A172 (cell line): ENCODE data around the gene USP9Y. TPM values are rescaled to one million over a fixed set of nuclear protein-coding genes. Genes with fewer than 3 reads are reported as not detected.
"Not testable (repeated sequence)": the region's sequence is repeated elsewhere in the genome, so short reads cannot be mapped to it uniquely, and the experiment has no call there.

ENCODE experiments used
- DNase-seq: peaks from one replicate; pipeline ENCODE4 v3.0.0-alpha.2; 2015; ENCODE audit warnings: low spot score
- total RNA-seq: library from RNA; depleted of rRNA; stranded (reverse); fragments of >200 nt; shearing (Covaris generic); gene quantifications from 2 replicates; pipeline ENCODE4 v1.2.3, GENCODE V29; 2014; rRNA removed

USP9Y gene
- total RNA-seq, result 15.0 and 18.0 TPM in 2 replicates

DNA sequence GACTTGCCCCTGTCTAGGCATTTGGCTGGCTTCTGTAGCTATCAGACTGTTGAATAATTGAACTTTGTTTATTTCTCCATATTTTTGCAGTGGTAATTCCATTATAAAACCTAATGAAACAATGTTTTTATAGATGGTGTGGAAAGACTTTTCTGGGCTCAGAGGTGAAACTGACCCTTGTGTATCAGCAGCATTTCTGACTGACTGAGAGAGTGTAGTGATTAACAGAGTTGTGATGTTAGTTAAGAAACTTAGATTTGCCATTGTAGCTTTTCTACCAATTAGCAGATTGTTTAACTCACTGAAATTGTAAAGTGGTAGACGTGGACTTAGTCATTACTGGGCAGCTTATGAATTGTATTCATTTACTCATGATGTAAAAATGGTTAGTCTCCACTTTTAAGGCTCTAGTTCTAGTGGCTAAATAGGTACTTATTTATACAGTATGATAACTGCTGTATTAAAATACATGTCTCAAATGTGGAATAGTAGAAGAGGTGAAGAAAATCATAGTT, at the start of gene USP9Y:
Gene USP9Y, plus strand, starts transcription at position 51 of the 515 bp plus-strand sequence. CDS start 8,217 bp downstream, outside the sequence.
- DNase-seq, result no peak

- peak; percentile 78 for DNase-seq
These were observed 49.4 kb upstream of the USP9Y start for GRCh38 chrY:12651621-12652036.

DNA sequence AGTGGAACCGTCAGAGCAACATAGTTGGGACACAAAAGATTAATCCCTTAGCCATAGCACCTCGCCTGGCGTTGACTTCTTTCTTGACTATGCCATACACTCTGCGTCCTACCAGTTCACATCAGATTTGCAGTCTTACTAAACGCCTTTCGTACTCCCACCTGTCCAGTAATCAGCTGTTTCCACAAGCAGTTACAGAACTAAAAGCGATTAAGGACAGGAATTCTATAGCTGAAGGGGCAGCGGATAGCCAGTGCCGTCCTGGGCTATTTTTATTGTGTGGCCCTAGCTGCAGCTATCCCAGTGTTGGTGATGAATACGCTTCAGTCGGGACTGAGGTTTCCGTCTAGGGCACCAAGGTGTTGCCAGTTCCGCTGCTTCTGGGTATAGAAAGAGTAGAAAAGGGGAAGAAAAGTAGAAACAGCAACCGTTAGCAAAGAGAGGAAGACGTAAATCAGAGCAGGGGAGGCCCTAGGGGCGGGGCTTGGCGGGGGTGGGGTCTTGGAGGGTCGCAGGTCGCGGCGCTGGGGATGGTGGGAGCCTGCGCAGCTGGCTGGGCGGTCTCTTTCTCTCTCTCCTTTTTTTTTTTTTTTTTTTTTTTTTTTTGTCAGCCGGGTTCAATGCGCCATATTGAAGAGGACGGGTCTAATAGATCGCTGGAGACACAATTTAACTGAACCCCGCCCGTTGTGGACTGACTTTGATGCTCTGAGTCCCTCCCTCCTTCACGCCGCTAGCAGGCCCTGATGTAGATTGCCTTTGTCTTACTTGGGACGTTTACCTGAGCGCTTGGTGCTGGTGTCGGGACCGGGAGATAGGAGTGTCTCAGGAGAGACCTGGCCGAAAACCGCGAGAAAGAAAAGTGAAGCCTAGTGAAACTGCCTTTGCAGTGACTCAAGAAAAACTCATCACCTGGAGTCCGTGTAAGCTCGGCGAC, 39.0 kb upstream of the USP9Y start:
- DNase-seq, result peak; percentile 54

GRCh38 chrY:12662745-12663591, 38.1 kb upstream of the USP9Y start:
- peak; percentile 50 for DNase-seq

DNA sequence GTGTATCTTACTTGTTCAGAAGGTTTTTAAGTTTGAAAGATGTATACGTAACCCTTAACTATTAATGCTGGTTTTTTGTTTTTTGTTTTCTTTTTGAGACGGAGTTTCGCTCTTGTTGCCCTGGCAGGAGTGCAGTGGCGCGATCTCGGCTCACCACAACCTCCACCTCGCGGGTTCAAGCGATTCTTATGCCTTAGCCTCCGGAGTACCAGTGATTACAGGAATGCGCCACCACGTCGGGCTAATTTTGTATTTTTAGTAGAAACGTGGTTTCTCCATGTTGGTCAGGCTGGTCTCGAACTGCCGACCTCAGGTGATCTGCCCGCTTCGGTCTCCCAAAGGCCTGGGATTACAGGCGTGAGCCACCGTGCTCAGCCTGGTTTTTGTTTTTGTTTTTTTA, 37.2 kb upstream of the USP9Y start:
- DNase-seq, result not testable (repeated sequence)

DNA sequence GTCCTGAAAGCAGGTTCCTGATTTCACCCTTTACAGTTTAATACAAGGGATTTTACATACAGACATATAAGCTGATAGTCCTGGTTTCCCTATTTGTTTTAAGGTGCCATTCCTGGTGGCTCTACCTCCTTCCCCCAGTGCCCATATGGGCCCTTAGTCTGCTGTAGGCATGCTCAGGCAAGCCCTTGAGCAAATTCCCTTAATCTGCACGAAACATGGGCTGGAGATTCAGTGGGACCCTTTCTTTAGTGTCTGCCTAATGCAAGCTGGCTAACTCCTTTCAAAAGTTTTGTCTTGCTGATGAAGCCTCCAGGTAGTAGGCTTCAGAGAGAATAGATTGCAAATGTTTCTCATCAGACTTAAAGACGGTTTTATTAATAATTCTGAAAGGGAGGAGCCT, 22.9 kb upstream of the USP9Y start:
- no peak for DNase-seq

DNA sequence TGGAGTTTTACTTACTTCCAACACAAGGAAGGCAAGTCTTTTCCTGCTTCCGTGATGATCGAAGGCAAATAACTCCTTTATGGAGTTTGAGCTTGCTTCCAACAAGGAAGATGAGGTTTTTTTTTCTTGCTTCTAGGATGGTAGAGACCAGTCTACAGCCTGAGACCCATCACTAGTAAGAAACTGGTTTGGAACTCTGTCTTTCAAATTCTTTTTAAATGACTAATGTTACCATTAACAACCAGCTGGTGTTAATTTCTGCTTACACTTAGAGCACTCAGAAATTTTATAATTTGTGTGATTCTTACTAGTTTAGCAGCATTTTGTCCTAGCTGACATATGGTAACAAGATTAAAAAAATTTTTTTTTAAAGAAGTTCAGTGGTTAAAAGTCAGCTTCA, 19.5 kb upstream of the USP9Y start:
- no peak for DNase-seq

DNA sequence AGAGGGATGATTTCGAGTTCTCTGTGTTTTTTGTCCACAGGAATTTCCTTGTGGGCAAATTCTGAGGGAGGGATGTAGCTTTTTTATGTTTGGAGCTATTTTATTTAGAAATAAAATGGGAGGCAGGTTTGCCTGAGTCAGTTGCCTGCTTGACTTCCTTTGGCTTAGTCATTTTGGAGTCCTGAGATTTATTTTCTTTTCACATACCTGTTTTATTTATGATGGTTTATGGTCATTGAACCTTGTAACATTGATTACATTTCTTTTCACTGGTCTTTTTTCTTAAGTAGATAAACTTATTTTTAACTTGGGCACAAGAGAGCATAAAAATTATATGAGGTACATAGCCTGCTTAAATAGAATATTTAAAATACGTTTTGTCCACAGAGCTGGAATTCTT, 12.7 kb upstream of the USP9Y start:
- no peak for DNase-seq

DNA sequence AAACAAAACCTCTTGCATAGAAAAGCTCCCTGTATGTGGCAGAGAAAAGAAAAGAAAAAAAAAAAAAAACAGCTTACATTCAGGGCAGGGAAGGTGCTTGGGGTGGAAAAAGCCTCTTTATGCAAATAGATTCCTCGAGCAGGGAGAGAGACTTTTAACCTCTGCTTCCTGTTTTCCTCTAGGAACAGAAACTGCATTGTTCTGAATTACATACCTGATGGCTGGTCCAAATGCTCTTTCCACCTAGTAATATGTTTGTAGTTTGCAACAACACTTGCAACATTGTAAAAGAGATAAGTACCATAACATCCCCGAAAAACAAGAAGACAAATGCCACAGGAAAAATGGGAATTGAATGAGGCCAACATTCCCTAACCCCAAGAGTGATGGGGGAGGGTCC, 944 bp upstream of the USP9Y start:
- DNase-seq, result no peak

GRCh38 chrY:12702174-12702573, 1.1 kb downstream of the USP9Y start:
- DNase-seq, result peak; percentile 38

DNA sequence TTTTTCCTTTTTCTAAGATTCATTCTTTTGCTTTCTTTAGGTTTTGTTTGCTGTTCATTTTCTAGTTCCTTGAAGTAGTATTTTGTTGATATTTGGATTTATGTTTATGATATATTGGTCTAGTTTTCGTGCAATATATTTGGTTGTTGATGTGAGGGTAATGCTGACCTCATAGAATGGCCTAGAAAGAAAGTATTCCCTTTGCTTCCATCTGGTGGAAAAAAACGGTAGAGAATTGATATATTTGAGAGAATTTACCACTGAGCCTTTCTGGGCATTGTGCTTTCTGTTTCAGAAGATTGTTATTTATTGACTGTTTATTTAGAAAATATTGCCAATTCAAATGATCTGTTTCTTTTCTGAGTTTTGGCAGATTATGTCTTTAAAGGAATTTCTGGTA, 9.4 kb downstream of the USP9Y start:
- no peak for DNase-seq

- no peak for DNase-seq
These were observed 14.3 kb downstream of the USP9Y start for GRCh38 chrY:12715376-12715775.

DNA sequence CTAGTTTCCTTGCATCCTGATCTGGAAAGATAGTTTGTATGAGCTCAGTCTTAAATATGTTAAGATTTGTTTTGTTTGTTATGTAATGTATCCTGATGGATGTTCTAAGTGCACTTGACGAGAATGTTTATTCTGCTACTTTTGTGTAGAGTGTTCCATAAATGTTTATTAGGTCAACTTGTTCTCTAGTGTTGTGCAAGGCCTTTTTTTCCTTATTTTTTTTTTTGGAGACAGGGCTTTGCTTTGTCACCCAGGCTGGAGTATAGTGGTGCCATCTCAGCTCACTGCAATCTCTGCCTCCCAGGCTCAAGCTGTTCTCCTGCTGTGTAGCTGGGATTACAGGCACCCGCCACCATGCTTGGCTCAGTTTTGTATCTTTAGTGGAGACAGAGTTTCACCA, 28.7 kb downstream of the USP9Y start:
- no peak for DNase-seq

DNA sequence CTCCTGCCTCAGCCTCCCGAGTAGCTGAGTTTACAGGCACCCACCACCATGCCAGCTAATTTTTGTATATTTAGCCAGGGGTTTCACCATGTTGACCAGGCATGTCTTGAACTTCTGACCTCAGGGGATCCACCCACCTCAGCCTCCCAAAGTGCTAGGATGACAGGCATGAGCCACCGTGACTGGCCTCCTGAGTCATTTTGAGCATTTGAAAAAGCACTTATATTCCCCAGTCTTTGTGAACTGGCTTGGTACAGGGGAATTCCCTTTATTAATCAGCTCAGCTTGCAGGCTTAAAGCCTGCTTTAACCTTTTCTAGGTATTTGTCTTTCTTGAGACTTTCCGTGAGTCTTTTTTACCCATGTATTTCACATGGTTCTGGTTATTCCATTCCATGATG, 32.6 kb downstream of the USP9Y start:
- peak; percentile 70 for DNase-seq

- DNase-seq, result peak; percentile 18
These were observed 33.0 kb downstream of the USP9Y start for GRCh38 chrY:12734051-12734450.

DNA sequence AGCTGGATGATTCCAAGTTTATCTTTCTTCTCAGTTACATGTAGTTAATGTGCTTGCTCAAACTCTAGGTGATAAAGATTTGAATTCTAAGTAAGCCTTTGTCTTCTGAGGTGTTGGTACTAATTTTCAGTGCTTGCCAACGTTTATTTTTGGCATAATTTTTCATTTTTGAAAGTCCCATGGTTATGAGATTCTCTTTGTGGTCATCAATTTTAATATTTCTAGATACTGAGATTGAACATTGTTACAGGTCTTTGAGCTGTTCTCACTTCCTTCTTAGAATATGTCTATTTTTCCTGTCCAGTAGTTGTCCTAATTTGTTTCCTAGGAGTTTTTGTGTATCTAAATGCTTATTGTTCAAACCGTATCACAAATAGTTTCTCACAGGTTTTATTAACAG, 40.4 kb downstream of the USP9Y start:
- no peak for DNase-seq

- no peak for DNase-seq
These were observed 41.7 kb downstream of the USP9Y start for GRCh38 chrY:12742725-12743124.

DNA sequence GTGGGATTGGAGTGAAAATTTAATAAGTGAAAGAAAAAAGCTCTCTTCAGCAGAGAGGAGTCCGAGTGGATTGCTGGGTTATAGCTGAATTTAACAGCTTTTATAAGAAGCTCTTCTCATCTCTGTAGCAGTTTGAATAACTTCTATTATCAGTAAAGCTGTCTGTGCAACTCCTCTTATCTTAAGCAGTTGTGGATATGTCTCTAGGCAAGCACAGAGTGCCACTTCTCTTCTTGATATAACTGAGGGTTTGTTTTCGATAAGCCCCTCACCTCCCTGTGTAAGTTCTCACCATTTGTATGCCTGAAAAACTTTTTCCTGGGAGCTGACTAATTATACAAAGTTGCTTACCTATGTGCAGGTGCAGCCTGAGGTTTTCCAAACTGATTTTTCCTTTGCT, 43.1 kb downstream of the USP9Y start:
- DNase-seq, result no peak

GRCh38 chrY:12749293-12749692, 48.3 kb downstream of the USP9Y start:
- DNase-seq, result peak; percentile 86

DNA sequence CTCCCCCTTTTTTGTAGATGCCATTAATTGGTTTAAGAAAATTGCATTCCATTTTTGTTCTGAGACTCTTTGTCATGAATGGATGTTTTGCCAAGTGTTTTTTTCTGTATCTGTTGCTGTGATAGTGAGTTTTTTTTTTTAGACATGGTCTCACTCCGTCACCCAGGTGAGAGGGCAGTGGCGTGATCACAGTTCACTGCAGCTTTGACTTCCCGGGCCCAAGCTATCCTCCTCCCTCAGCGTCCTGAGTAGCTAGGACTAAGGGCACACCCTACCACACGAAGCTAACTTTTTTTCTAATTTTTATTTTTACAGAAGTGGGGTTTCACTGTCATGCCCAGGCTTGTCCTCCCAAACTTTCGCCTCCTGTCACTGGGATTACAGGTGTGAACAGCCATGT, 51.8 kb downstream of the USP9Y start:
- no peak for DNase-seq

DNA sequence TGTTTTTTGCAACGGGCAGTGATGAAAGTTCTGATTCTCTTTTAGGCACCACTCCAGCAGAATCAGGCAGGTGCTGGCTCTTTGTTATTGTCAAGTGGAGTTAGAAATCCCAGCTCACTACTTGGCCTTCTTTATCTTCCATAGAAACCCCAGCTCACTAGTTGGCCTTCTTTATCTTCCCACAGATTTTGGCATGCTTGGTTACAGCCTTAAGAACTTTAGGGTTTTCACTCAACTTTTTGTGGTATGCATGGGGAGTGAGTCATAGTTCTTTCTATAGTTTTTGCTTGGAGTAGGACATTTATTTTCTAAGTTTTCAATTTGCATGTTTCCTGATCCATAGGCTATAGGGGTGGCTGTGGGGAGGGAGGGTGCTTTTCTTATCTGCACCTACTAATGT, 55.0 kb downstream of the USP9Y start:
- DNase-seq, result peak; percentile 13

- DNase-seq, result no peak
These were observed 64.9 kb downstream of the USP9Y start for GRCh38 chrY:12765976-12766375.
